Endothelial cell of umbilical vein (primary cell): ENCODE results near the gene CCDC27. TPM values are rescaled to one million over a fixed set of nuclear protein-coding genes. Genes with fewer than 3 reads are reported as not detected.

Experiments used
- BruUV-seq: library from RNA; stranded (reverse); fragments of 400-500 nt; replicated peaks from 2 replicates; lab custom pipeline; 2021; lab: Mats Ljungman, UMichigan
- CTCF ChIA-PET: fragments of 300-600, 350-600 bp; sonication (Branson Sonifier 250); formaldehyde crosslinking; loops from one replicate; lab custom pipeline; 2021; ENCODE audit warnings: antibody characterized with exemption, inconsistent platforms; lab: Charles Lee
- POLR2A ChIA-PET: fragments of 300-600, 350-600 bp; sonication (Branson Sonifier 250); formaldehyde crosslinking; loops from one replicate; lab custom pipeline; 2021; ENCODE audit warnings: antibody characterized with exemption, inconsistent platforms; lab: Charles Lee
- DNase-seq: peaks from one replicate; pipeline ENCODE4 v3.0.0-alpha.2; 2011; ENCODE audit warnings: low read depth, low spot score
- FAIRE-seq: peaks from 2 replicates; lab custom pipeline; 2011; peaks lifted over from hg19 to GRCh38; lab: Jason Lieb, UNC
- H2AFZ ChIP-seq: 2 replicates; pipeline ENCODE4 v1.6.0; 2012; ENCODE audit warnings: low read depth, low read length, control low read depth, inconsistent platforms
- H3K27ac ChIP-seq: 2 replicates; pipeline ENCODE4 v1.5.1; 2011; ENCODE audit warnings: low read depth, mild to moderate bottlenecking, control low read depth, low read length, moderate library complexity; ENCODE audit not compliant: insufficient read depth
- H3K27me3 ChIP-seq, 2 experiments: 2 replicates each; pipeline versions ENCODE4 v1.6.0 to v1.6.1; 2011; ENCODE audit warnings: low read length in 2 of 2, mixed read lengths in 1 of 2; ENCODE audit not compliant: control insufficient read depth in 2 of 2, insufficient read depth in 2 of 2
- H3K36me3 ChIP-seq, 2 experiments: 2 replicates in 1 of 2; 3 replicates in 1 of 2; pipeline ENCODE4 v1.5.1; 2011; ENCODE audit warnings: low read length in 2 of 2, mild to moderate bottlenecking in 1 of 2, moderate library complexity in 1 of 2; ENCODE audit not compliant: control insufficient read depth in 2 of 2, insufficient read depth in 2 of 2; ENCODE audit errors: extremely low read depth in 1 of 2
- H3K4me1 ChIP-seq: 3 replicates; pipeline ENCODE4 v1.5.1; 2011; ENCODE audit warnings: mild to moderate bottlenecking, low read length; ENCODE audit not compliant: control insufficient read depth, insufficient read depth; ENCODE audit errors: extremely low read depth
- H3K4me2 ChIP-seq: 2 replicates; pipeline ENCODE4 v1.6.1; 2011; ENCODE audit warnings: low read length, control low read depth, mixed read lengths; ENCODE audit not compliant: insufficient read depth
- H3K4me3 ChIP-seq, 3 experiments: fragments of 200-600 bp in 1 of 3; sonication (generic), shearing (Covaris generic) in 1 of 3; replicated peaks in 1 of 3; 2 replicates each; pipeline ENCODE4 v1.5.1; 2011 to 2016; ENCODE audit warnings: control low read depth in 3 of 3, low read length in 3 of 3, mild to moderate bottlenecking in 2 of 3, inconsistent platforms in 1 of 3, low read depth in 1 of 3, moderate library complexity in 1 of 3; ENCODE audit not compliant: insufficient read depth in 1 of 3
- H3K79me2 ChIP-seq: 2 replicates; pipeline ENCODE4 v1.6.0; 2012; ENCODE audit warnings: low read length, inconsistent platforms; ENCODE audit not compliant: control insufficient read depth, insufficient read depth
- H3K9ac ChIP-seq: replicated peaks from 2 replicates; pipeline ENCODE3; 2011; ENCODE audit warnings: low read length, control low read depth; ENCODE audit not compliant: insufficient read depth; ENCODE audit errors: extremely low read depth
- H3K9me1 ChIP-seq: replicated peaks from 3 replicates; pipeline ENCODE4 v1.6.0; 2011; ENCODE audit warnings: mild to moderate bottlenecking, low read length; ENCODE audit not compliant: control insufficient read depth, insufficient read depth; ENCODE audit errors: extremely low read depth
- H3K9me3 ChIP-seq: replicated peaks from 2 replicates; pipeline ENCODE4 v1.5.1; 2012; ENCODE audit warnings: low read length, inconsistent platforms; ENCODE audit not compliant: control insufficient read depth, insufficient read depth
- H4K20me1 ChIP-seq: replicated peaks from 2 replicates; pipeline ENCODE3; 2011; ENCODE audit warnings: mild to moderate bottlenecking, low read length; ENCODE audit not compliant: control insufficient read depth, insufficient read depth; ENCODE audit errors: extremely low read depth
- CTCF ChIP-seq, 2 donors: IDR thresholded peaks; 1 replicate in 1 of 2; 2 replicates in 1 of 2; pipeline ENCODE4 v1.5.1; 2011; ENCODE audit warnings: low read length in 2 of 2, mild to moderate bottlenecking in 2 of 2, moderate library complexity in 2 of 2, control low read depth in 1 of 2, inconsistent platforms in 1 of 2, low read depth in 1 of 2; ENCODE audit not compliant: insufficient read depth in 1 of 2; ENCODE audit errors: extremely low read depth in 1 of 2
- EZH2 ChIP-seq: IDR thresholded peaks from 2 replicates; pipeline ENCODE4 v1.6.1; 2012; ENCODE audit warnings: borderline replicate concordance, low read depth, mild to moderate bottlenecking, moderate library complexity, low read length, inconsistent platforms; ENCODE audit not compliant: severe bottlenecking
- FOS ChIP-seq: IDR thresholded peaks from 2 replicates; pipeline ENCODE4 v1.6.1; 2011; ENCODE audit warnings: mild to moderate bottlenecking, low read length, moderate library complexity, borderline replicate concordance; ENCODE audit not compliant: insufficient read depth
- GATA2 ChIP-seq: IDR thresholded peaks from 2 replicates; pipeline ENCODE4 v1.7.0; 2011; ENCODE audit warnings: low read depth, mild to moderate bottlenecking, moderate library complexity, mixed read lengths, low read length; ENCODE audit not compliant: insufficient read length, insufficient read depth
- JUN ChIP-seq: IDR thresholded peaks from 2 replicates; pipeline ENCODE4 v1.6.1; 2011; ENCODE audit warnings: borderline replicate concordance, low read depth; ENCODE audit not compliant: insufficient read length, insufficient read depth
- MYC ChIP-seq: IDR thresholded peaks from one replicate; pipeline ENCODE4 v1.6.1; 2011; ENCODE audit warnings: mild to moderate bottlenecking, low read depth, low read length
- POLR2A ChIP-seq: IDR thresholded peaks from 2 replicates; pipeline ENCODE4 v1.6.1; 2012; ENCODE audit warnings: low read depth, mild to moderate bottlenecking, control low read depth, low read length
- dilution Hi-C: fragments of 300-500 bp; cut with MboI; formaldehyde crosslinking; loops from one replicate; pipeline ENCODE4 v1.15.0; 2019; ENCODE audit warnings: low sequenced_read_pairs; ENCODE audit not compliant: extremely low pct_ligation_motif_present
- intact Hi-C: fragments of 100-400 bp; cut with micrococcal nuclease; formaldehyde crosslinking; loops from one replicate; pipeline ENCODE4 v1.10.0; 2022
- polyA plus RNA-seq, 4 experiments: library from polyadenylated mRNA; depleted of rRNA in 3 of 4; stranded (reverse) in 3 of 4; unstranded in 1 of 4; fragments of >200 nt; gene quantifications; 2 replicates each; pipeline versions ENCODE4 v1.2.1 to v1.2.3, GENCODE V29; 2011 to 2012; ENCODE audit warnings: missing spikeins in 1 of 4
- total RNA-seq: library from RNA; stranded (reverse); gene quantifications from 2 replicates; pipeline ENCODE4 v1.2.3, GENCODE V29; 2021

CCDC27 gene
- total and polyA plus RNA-seq, 2 donors (not counting 3 experiments of a cell fraction or from before 2014, with no cell fraction given), result not detected

DNA sequence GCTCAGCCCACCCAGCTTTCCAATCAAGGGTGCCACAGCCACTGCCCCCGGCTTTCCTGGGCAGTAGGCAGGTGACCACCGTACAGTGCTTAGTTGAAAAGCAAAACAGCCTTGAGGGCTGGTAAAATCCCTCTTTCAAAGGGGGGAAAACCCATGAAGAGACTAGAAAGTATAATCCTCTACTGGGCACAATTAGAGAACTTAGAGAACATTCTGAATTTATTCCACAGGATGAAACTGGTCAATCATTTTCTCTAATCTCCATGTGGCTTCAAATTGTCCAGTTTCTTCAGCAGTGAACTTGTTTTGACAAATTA, 59.3 kb downstream of the CCDC27 start:
- ChIA-PET CTCF (no interaction called here), POLR2A (no interaction called here)
- Histone ChIP-seq H3K36me3 (peaks cover 0 to 3% of the 10 kb centered on the region in 2 experiments), H3K4me2 (no peak overlapping the region), H3K4me3 (no peak overlapping the region), H2AFZ (no peak overlapping the region), H3K9me1 (no peaks in the 10 kb centered on the region), H3K4me1 (no peaks in the 10 kb centered on the region), H3K27ac (no peak overlapping the region), H3K79me2 (no peaks in the 10 kb centered on the region), H4K20me1 (no peaks in the 10 kb centered on the region), H3K27me3 (no peaks in the 10 kb centered on the region), H3K9ac (no peak overlapping the region), H3K9me3 (no peaks in the 10 kb centered on the region)
- intact Hi-C loops, result no loop called here
- FAIRE-seq, result no peak
- BruUV-seq, result no TSS peak
- TF ChIP-seq EZH2 (no peak), FOS (no peak), CTCF (IDR thresholded peaks at IDR 0.05; ENCODE audit: extremely low read depth in 1 of 2, insufficient read depth in 1 of 2, low read depth in 1 of 2, low read length in 2 of 2) (no peak), MYC (no peak), GATA2 (no peak)
- no peak for DNase-seq
- dilution Hi-C loops, result no loop called here

- Histone ChIP-seq H3K36me3 (peaks cover 0 to 3% of the 10 kb centered on the region in 2 experiments), H3K4me3 (no peak overlapping the region), H3K4me1 (no peaks in the 10 kb centered on the region), H4K20me1 (no peaks in the 10 kb centered on the region), H3K79me2 (no peaks in the 10 kb centered on the region), H3K27me3 (no peaks in the 10 kb centered on the region), H3K9me3 (no peaks in the 10 kb centered on the region), H3K27ac (no peak overlapping the region), H3K9ac (no peak overlapping the region), H2AFZ (no peak overlapping the region), H3K9me1 (no peaks in the 10 kb centered on the region), H3K4me2 (no peak overlapping the region)
- no TSS peak for BruUV-seq
- ChIA-PET POLR2A (no interaction called here), CTCF (no interaction called here)
- DNase-seq, result no peak
- no peak for FAIRE-seq
- intact Hi-C loops, result no loop called here
- dilution Hi-C loops, result no loop called here
- TF ChIP-seq GATA2, result no peak
- no peak for TF ChIP-seq POLR2A
- no peak for TF ChIP-seq FOS
- TF ChIP-seq JUN, result no peak
Measured at GRCh38 chr1:3814065-3814464, 61.8 kb downstream of the CCDC27 start.
